CD14-positive monocyte (primary cell): ENCODE data around the gene MINK1. TPM values are rescaled to one million over a fixed set of nuclear protein-coding genes. Genes with fewer than 3 reads are reported as not detected.

Experiments
- DNase-seq, 3 donors: peaks; one replicate each; pipeline ENCODE4 v3.0.0-alpha.2; 2011 to 2022
- H2AFZ ChIP-seq: 2 replicates; pipeline ENCODE4 v1.6.0; 2012; ENCODE audit warnings: mild to moderate bottlenecking, low read depth, low read length, inconsistent platforms; ENCODE audit not compliant: insufficient read depth, poor library complexity, severe bottlenecking
- H3K27ac ChIP-seq, 2 donors: 1 replicate in 1 of 2; 2 replicates in 1 of 2; pipeline ENCODE4 v1.5.1; 2012 to 2013; ENCODE audit warnings: low read length in 2 of 2, control low read depth in 1 of 2, inconsistent platforms in 1 of 2, low read depth in 1 of 2, mild to moderate bottlenecking in 1 of 2
- H3K27me3 ChIP-seq, 2 donors: one replicate each; pipeline versions ENCODE4 v1.6.0 to v1.6.1; 2011 to 2013; ENCODE audit warnings: low read length in 2 of 2; ENCODE audit not compliant: control insufficient read depth in 2 of 2, insufficient read depth in 2 of 2
- H3K36me3 ChIP-seq, 2 donors: replicated peaks in 1 of 2; 1 replicate in 1 of 2; 2 replicates in 1 of 2; pipeline versions ENCODE4 v1.5.1 to v1.6.1; 2012 to 2013; ENCODE audit warnings: low read length in 2 of 2, control low read depth in 1 of 2, inconsistent platforms in 1 of 2, mild to moderate bottlenecking in 1 of 2; ENCODE audit not compliant: insufficient read depth in 2 of 2, control insufficient read depth in 1 of 2
- H3K4me1 ChIP-seq, 2 donors: 1 replicate in 1 of 2; 2 replicates in 1 of 2; pipeline versions ENCODE4 v1.5.1 to v1.6.1; 2012 to 2013; ENCODE audit warnings: low read length in 2 of 2, control low read depth in 1 of 2, inconsistent platforms in 1 of 2, mild to moderate bottlenecking in 1 of 2, moderate library complexity in 1 of 2; ENCODE audit not compliant: insufficient read depth in 2 of 2, control insufficient read depth in 1 of 2
- H3K4me2 ChIP-seq: replicated peaks from 2 replicates; pipeline ENCODE3; 2012; ENCODE audit warnings: low read length, moderate library complexity, mild to moderate bottlenecking; ENCODE audit not compliant: poor library complexity, severe bottlenecking; ENCODE audit errors: extremely low read depth
- H3K4me3 ChIP-seq, 3 experiments: fragments of 200-600 bp in 1 of 3; sonication (generic) in 1 of 3; replicated peaks in 1 of 3; 1 replicate in 2 of 3; 2 replicates in 1 of 3; pipeline ENCODE4 v1.5.1; 2011 to 2013; ENCODE audit warnings: low read length in 3 of 3, mild to moderate bottlenecking in 3 of 3, control low read depth in 2 of 3, low read depth in 2 of 3, inconsistent platforms in 1 of 3, moderate library complexity in 1 of 3
- H3K79me2 ChIP-seq: 2 replicates; pipeline ENCODE4 v1.6.0; 2012; ENCODE audit warnings: mild to moderate bottlenecking, control low read depth, inconsistent platforms, low read length, moderate library complexity; ENCODE audit not compliant: insufficient read depth
- H3K9ac ChIP-seq: 2 replicates; pipeline ENCODE4 v1.6.0; 2017; ENCODE audit warnings: low read length, mild to moderate bottlenecking; ENCODE audit not compliant: insufficient read depth, poor library complexity, severe bottlenecking
- H3K9me3 ChIP-seq, 2 donors: replicated peaks in 1 of 2; 1 replicate in 1 of 2; 2 replicates in 1 of 2; pipeline versions ENCODE4 v1.5.1 to v1.6.1; 2012 to 2013; ENCODE audit warnings: low read length in 2 of 2, control low read depth in 1 of 2; ENCODE audit not compliant: control insufficient read depth in 1 of 2, insufficient read depth in 1 of 2
- H4K20me1 ChIP-seq: 2 replicates; pipeline ENCODE4 v1.6.0; 2012; ENCODE audit warnings: mild to moderate bottlenecking, low read length, control low read depth, moderate library complexity; ENCODE audit not compliant: insufficient read depth
- H3K27ac Mint-ChIP-seq, 7 donors: one replicate each; pipeline ENCODE4 v1.8.0; 2020; ENCODE audit warnings: mild to moderate bottlenecking in 7 of 7, mixed read lengths in 7 of 7, moderate library complexity in 6 of 7, inconsistent platforms in 2 of 7
- H3K27me3 Mint-ChIP-seq, 3 donors: one replicate each; pipeline ENCODE4 v1.8.0; 2021 to 2022; ENCODE audit warnings: low read depth in 3 of 3, mild to moderate bottlenecking in 3 of 3, mixed read lengths in 3 of 3, moderate library complexity in 3 of 3, inconsistent platforms in 1 of 3
- H3K36me3 Mint-ChIP-seq, 2 donors: one replicate each; pipeline ENCODE4 v1.8.0; 2020; ENCODE audit warnings: mixed read lengths in 2 of 2, inconsistent platforms in 1 of 2, mild to moderate bottlenecking in 1 of 2
- H3K4me1 Mint-ChIP-seq: one replicate; pipeline ENCODE4 v1.8.0; 2020; ENCODE audit warnings: mild to moderate bottlenecking, mixed read lengths
- H3K4me3 Mint-ChIP-seq, 2 donors: one replicate each; pipeline ENCODE4 v1.8.0; 2020; ENCODE audit warnings: mild to moderate bottlenecking in 2 of 2, mixed read lengths in 2 of 2, moderate library complexity in 1 of 2
- H3K9me3 Mint-ChIP-seq, 7 donors: one replicate each; pipeline ENCODE4 v1.8.0; 2020 to 2022; ENCODE audit warnings: mixed read lengths in 7 of 7, mild to moderate bottlenecking in 6 of 7, moderate library complexity in 6 of 7, inconsistent platforms in 2 of 7
- CTCF ChIP-seq: fragments of 200-600 bp; IDR thresholded peaks from one replicate; pipeline ENCODE4 v1.8.0; 2022; ENCODE audit warnings: antibody characterized with exemption, mild to moderate bottlenecking
- WGBS: methylation state at CpG from one replicate; pipeline ENCODE4 v1.1.5; 2013; ENCODE audit warnings: missing lambda C conversion rate; ENCODE audit not compliant: insufficient coverage; 5-methylcytosine and 5-hydroxymethylcytosine counted together
- intact Hi-C, 2 donors: fragments of 100-400 bp; cut with micrococcal nuclease; formaldehyde crosslinking; loops; one replicate each; pipeline versions ENCODE4 v1.15.0 to v1.15.1; 2023
- polyA plus RNA-seq, 3 donors: library from polyadenylated mRNA; depleted of rRNA in 1 of 3; unstranded in 2 of 3; stranded (reverse) in 1 of 3; fragments of 300-500 nt in 2 of 3; fragments of >200 nt in 1 of 3; fragmentation: Illumina TruSeq in 2 of 3; gene quantifications; 1 replicate in 2 of 3; 2 replicates in 1 of 3; pipeline ENCODE4 v1.2.3, GENCODE V29; 2012 to 2021

MINK1 gene
- polyA plus RNA-seq, 3 donors = 3.2 to 159 (median 7.2) TPM

- Histone ChIP-seq H2AFZ (no peak overlapping the region), H3K4me3 (peak overlapping the region; percentile 21 to 83 (median 30))
These were observed 68.7 kb downstream of the MINK1 start for GRCh38 chr17:4901648-4902344.

More at GRCh38 chr17:4901648-4902344, 68.7 kb downstream of the MINK1 start:
- intact Hi-C loops = loop anchor here (1.0 to 10.0 kb wide), 3 partner anchors 46 to 163 kb away; partner anchors contain the start of genes PFN1 (in 1 of the 2) and SPAG7 (in 1 of the 2)
- Mint-ChIP-seq H3K27ac (peak overlapping the region; percentile 71 to 97 (median 91)), H3K27me3 (peaks cover 41 to 61% (median 54%) of the 10 kb centered on the region in 3 donors), H3K9me3 (peaks cover 0 to 12% (median 3%) of the 10 kb centered on the region in 7 donors), H3K36me3 (peaks cover 15 to 19% of the 10 kb centered on the region in 2 donors), H3K4me1 (peaks cover 43% of the 10 kb centered on the region), H3K4me3 (peak overlapping the region; percentile 89 to 91)
- Histone ChIP-seq H3K27ac (peak overlapping the region; percentile 33 to 80), H4K20me1 (no peaks in the 10 kb centered on the region), H3K4me2 (peak overlapping the region; percentile 89), H3K36me3 (peaks cover 8 to 10% of the 10 kb centered on the region in 2 donors), H3K9ac (peak overlapping the region; percentile 65), H3K27me3 (peaks cover 0 to 26% of the 10 kb centered on the region in 2 donors), H3K79me2 (no peaks in the 10 kb centered on the region), H3K9me3 (no peaks in the 10 kb centered on the region), H3K4me1 (peaks cover 47 to 52% of the 10 kb centered on the region in 2 donors)
- DNase-seq = peak; percentile 84 to 92 (median 89)
- WGBS = 34% methylated on average over 35 of the region's 48 CpGs
- no peak for TF ChIP-seq CTCF
